GM18505 (cell line): ENCODE data around the gene SREBF1.

ENCODE experiments used
- ATAC-seq: cut with Tn5 transposase; IDR thresholded peaks from one replicate; pipeline ENCODE4 v1.9.1; 2021; ENCODE audit not compliant: unreplicated experiment
- POLR2A ChIP-seq: IDR thresholded peaks from 4 replicates; pipeline ENCODE4 v1.6.1; 2011; ENCODE audit warnings: borderline replicate concordance; ENCODE audit not compliant: insufficient read depth, insufficient read length; ENCODE audit errors: extremely low read depth

SREBF1 gene

DNA sequence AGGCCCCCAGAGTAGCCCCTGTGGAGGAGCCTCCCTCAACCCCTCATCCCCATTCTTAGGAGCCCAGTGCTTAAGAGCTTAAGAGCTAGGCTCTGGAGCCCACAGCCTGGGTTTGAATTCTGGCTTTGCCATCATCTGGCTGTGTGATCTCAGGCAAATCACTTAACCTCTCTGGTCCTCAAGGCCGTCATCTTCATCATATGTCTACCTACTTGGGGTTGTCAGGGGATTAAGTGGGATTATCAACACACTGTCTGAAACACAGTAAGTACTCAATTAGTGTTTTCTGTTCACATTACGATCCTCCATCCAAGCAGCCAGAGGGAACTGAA is 4.8 kb downstream of the SREBF1 start:
- ATAC-seq: no peak
- TF ChIP-seq POLR2A: no peak

DNA sequence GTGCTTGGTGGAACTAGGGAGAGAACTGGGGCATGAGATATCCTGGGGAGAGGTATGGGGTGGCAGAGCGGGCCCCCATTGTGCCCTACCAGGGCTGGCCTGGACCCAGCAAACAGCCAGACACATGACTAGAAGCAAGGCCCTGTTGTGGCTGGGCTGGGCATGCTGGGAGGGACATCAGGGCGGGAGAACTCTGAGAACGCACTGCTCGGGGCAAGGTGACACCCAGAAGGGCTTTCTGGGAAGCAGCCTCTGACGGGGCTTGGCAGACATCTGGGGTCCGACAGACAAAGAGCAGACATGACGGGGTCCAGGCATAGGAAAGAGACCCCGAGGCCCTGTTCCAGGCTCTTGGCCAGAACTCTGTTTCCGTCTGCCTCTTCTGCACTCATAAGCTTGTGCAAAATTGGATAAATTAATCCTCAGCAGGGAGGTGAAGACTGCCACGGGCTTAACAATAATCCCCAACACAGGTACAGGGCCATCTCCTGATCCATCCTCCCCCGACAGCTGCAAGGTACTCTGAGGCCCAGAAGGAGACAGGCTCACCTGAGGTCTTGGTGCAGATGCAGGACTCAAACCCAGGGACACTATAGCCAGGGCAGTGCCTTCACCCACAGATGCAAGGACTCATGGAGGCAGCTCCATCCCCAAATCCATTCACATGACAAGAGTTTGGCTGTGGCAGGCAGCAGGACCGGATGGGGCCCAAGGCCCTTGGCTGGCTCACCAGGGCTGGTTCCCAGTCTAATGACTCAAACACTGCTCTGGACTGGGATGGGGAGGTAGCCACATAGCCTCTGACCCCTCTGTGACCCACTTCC is 5.4 kb downstream of the SREBF1 start:
- ATAC-seq: no peak
- no peak for TF ChIP-seq POLR2A

DNA sequence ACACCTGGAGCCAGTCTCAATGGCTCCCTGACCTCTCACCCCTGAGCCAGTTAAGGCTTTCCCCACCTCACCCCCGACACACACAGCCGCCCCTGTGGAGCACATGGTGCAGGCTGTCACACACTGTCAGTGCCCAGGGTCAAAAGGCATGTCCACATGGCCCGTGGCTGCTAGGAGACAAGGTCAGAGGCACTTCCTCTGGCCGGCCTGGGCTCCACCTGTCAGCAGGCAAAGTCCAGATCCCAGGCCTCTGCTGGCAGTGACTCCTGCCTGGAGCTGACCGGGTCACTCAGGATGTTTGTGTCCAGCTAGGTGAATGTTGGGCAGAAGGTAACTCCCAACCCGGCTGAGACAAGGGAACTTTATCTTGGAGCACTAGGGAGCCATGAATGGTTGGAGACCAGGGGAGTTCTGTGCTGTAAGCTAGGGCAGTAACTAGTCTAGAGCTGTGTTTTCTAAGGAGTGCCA is 6.0 kb downstream of the SREBF1 start:
- no peak for TF ChIP-seq POLR2A
- no peak for ATAC-seq

DNA sequence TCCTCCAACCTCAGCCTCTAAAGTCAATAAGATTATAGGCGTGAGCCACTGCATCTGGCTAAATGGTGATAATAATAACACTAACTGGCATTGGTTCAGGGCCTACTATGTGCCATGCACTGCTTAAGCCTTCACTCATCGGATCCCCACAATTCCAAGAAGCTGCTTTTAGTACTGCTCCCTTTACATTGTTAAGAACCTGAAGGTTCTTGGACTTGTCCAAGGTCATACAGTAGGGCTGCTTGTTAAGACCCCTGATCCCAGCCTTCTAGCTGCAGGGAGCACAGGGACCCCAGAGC is 6.6 kb downstream of the SREBF1 start:
- TF ChIP-seq POLR2A: no peak
- no peak for ATAC-seq

DNA sequence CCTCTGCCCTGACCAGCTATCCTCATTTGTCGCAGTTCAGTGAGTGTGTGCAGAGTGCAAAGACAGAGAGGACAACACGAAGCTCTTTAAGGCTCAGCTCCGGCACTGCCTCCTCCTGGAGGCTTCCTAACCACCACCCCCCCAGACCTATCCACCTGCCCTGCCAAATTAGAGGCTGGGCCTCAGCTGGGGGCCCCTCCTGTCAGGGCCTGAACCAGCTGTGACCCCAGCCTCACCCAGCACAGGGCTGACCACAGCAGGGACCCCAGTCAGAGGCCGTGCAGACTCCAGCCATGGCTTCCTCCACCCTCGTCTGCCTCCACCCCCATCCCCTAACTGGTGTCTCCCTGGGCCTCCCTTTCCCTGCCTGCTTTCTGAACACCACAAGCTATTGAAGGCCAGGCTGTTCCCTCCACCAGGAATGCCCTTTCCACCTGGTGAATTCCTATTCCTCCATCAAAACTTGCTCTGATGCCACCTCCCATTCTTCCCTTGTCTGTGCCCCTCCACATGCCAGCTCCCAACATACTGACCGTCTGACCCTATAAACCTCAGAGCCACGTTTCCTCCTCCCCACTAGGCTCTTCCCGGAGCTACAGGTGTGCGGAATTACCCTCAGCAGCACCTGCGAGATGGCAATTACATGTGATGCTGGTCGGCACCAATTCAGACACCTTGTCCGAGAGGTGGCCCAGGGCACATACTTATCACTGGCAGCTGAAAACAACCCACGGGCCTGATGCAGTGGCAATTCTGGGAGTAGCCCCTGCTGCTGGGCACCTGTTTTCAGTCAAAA is 8.8 kb downstream of the SREBF1 start:
- ATAC-seq: no peak
- no peak for TF ChIP-seq POLR2A

DNA sequence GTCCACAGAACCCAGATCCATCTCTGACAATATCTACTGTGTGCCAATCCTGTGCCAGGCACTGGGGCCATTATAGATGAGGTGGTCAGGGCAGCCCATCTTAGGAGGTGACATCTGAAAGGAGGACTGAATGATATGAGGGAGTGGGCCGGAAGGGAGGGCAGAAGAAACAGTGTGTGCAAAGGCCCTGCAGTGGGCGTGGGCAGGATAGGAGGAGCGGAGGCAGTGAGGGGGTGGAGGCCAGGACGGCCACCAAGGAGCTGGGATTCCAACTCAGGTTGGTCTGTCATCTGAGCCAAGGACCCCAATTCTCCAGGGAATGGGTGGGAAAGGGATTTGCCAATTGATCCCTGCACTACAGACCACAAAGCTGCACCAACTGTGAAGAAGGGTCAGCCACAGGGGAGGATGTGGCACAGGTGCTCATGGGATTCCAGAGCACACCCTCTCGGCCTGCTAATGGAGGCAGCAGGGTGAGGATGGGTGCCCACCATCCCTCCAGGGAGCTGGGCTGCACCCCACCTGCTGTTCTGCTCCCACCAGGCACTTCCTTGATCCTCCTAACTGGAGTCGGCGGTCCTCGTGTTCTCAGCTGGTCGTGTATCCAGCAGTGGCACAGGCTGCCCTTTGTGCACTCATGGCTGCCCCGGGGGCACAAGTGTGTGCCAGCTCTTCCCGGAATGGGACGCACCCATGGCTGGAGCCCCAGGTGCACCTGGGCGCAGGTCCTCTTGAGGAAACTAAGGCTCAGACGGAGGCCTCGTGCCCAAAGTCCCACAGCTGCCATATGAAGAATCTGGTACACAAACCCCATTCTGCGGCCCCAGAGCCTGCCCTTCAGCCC is 9.6 kb downstream of the SREBF1 start:
- ATAC-seq: no peak
- TF ChIP-seq POLR2A: no peak

DNA sequence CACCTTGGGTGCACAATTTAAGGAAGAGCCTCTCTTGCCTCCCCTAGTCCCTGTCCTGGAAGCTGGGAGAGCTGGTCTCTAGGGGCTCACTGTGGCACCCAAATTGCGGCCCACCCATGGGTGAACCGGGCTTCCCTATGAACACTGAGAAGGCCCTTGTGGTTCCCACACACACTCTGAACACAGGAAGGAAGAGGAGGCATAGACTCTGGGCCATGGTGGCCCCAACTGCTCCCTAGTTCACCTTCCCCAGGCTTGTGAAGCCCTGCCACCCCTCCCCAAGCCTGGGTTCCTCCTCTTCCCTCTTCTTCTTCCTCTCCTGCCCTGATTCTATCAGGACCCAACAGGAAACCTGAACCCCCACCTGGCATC is 10.5 kb downstream of the SREBF1 start:
- ATAC-seq: no peak
- no peak for TF ChIP-seq POLR2A

DNA sequence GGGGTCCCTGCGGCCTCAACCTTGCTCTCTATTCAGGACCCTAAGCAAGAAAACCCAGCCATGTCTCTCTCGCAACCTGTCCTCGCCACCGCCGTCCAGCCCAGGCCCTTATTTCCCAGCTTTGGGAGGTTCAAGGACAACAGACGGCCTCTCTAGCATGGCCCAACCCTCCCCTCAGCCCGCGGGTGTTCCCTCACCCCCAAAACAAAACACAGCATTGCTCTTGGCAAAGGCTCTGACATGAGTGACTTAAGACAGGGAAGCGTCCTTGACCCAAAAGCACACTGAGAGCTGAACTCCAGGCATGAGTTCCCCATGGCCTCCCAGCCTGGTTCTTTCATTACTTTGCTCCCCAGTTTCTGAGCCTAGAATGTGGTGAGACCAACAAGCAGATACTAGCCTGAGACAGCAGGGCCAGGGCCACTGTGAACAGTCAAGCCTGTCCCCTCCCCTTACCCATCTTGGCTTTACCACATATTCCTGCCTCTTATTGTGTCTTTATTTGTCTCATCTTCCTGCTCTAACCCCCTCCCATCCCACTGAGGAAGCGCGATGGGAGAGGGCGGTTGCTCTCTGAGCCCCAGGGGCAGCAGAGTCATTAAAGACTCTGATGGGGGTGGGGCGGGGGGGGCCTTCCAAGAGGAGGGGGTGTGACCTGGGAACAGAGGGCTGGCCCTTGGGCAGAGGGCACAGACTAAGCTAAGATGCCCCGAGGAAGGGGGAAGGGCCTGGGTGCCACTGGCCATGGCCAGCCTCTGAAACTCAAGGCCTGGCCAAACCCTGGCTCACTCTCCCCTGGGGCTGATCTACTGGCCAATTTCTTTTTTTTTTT is 11.8 kb downstream of the SREBF1 start:
- no peak for TF ChIP-seq POLR2A
- ATAC-seq: no peak

DNA sequence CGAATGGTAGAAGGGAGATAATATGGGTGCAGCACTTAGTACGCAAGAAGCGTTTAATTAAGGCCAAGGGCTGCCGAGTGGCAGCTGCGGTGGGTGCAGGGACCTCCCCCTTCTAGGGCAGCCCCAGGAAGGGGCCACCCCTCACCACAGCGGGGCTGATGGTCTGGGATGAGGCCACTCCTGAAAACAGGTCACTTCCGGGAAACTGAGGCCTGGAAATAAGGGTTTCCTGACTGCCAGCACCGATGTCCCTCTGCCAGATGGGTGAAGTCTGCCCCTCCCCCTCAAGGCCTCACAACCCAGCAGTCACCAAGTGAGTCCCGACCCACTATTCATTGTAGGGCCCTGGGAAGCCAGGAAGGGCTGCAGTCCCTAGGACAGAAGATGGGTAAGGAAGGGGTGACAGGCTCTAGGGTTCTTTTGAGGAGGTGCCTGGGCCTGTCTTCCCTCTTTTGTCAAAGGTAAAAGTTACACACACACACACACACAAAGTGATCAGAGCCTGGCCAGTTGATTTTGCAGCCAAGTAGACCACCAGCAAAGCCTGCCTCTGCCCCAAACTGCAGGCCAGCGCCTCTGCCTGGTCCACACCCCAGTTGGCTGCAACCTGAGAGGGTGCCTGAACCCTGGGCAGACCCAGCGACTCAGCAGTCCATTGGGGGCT is 12.5 kb downstream of the SREBF1 start:
- TF ChIP-seq POLR2A: no peak
- ATAC-seq: no peak

DNA sequence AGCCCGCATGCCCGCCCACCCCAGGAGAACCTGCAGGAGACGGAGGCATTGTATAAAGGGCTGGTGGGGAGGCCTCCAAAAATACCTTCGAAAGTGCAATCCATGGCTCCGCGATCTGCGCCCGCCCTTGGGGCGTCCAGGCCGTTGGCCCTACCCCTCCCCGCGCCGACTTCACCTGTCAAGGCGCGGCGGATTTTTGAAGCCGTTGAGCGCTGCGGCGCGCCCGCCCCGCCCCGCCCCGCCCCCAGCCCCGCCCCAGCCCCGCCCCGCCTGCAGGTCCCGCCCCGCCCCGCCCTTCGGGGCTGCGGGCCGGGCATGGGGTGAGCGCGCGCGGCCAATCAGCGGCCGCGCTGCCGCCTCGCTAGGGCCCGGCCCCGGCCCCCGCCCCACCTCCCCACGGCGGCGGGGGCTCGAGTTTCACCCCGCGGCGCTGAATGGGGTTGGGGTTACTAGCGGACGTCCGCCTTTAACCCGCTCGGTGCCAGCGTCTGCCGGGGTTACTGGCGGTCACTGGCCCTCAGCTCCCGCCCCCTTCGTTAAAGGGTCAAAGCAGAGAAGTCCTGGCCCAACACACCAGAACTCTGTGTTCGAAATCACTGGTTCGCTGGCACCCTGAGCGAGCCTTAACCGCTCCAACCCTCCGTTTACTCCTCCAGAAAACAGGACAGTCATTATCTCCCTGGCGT is 13.2 kb downstream of the SREBF1 start:
- ATAC-seq: peak; percentile 63
- peak; percentile 54 for TF ChIP-seq POLR2A

DNA sequence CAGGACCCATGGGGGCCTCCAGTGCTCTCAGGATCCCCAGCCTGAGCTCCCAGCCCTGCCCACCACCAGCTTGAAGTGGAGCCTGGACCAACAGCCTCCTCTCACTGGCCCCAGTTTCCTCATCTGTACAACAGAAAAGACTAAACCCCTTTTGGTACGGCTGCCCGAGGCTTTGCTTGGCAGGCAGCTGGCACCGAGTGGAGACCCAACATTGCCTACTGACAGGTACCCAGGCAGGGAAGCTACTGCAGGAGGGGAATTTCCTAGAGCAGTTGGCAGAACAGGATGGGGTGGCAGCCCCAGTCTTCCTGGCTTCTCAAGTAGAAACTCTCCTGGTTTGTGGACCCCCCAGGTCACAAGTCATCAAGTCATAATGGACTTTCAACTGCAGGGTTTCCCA is 14.2 kb downstream of the SREBF1 start:
- no peak for TF ChIP-seq POLR2A
- no peak for ATAC-seq

DNA sequence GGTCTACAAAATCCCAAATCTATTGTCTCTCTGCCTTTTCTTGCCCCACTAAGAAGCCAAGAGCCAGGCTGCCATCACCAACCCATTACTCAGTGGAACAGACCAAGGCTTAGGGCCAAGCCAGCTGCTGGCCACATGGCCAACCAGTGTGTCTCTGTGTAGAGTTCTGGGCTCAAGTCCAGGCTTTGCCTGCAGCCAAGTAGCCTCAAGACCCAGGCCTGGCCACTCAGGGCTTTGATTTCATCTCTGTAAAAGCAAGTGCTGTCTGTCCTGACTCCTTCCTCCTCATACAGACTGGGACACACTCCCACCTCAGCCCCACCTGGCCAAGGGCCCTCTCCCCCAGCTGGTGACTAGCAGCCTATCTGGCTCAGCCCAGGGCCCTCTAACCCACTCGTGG is 14.6 kb downstream of the SREBF1 start:
- TF ChIP-seq POLR2A: peak; percentile 14
- ATAC-seq: no peak

DNA sequence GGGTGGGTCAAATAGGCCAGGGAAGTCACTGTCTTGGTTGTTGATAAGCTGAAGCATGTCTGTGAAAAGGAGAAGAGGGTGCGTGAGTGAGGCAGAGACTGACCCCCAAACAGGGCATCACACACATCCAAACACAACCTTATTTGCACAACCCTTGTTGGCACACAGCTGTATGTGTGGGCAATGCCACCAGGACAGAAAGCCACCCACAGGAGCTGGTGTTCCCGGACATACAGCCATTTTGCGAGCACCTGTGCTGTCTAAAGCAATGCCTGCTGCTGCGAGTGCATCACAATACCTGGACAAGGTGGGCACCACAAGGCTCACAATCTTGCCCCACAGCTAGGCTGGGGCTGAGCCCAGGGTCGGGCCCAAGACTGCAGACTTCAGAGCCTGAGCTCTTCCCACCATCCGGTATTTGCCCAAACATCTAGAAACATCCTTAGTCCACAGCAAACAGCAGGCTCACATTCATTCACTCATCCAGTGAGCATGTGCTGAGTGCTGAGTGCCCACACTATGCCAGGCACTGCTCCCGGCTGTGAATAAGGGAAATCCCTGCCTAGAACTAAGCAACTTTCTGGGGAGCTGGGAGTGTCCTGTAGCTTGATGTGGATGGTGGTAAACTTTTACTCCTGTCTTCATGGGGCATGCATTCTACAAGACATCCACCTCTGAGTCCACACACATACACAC is 16.2 kb downstream of the SREBF1 start:
- no peak for TF ChIP-seq POLR2A
- no peak for ATAC-seq
